ENCODE results near the gene IGSF21. TPM values are rescaled to one million over a fixed set of nuclear protein-coding genes. Genes with fewer than 3 reads are reported as not detected.

IGSF21 gene
- total RNA-seq, 4 donors from 2014 or later: 0.26 to 2.7 (median 0.88) TPM; not detected in 1

DNA sequence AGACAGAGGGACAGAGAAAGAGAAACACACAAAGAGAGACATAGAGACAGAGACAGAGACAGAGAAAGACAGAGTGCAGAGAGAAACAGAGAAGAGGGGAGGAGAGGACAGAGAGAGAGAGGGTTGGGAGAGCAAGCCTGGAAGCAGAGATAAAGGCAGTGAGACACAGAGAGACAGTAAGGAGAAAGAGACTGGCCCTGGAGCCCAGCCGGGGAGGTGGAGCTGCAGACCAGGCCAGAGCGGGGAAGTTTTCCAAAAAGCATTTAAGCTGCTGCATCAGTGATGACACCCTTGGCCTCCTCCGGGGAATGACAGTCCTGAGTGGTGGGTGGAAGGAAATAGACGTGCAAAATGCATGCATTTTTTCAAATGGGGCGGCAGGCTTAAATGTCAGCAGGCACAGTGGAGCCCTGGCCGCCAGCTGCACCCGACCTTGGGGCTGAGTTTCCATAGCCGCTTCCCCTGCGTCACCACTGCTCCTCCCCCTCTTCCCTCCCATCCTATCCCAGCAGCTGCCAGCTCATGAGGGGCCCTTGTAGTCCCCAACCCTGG is 277.7 kb downstream of the IGSF21 start:
- no peaks in the 10 kb centered on the region for H3K9me3 ChIP-seq
- peaks cover 0 to 8% (median 0%) of the 10 kb centered on the region in 3 donors for H3K4me1 ChIP-seq
- no peak overlapping the region for H3K4me3 ChIP-seq
- TF ChIP-seq CTCF (IDR thresholded peaks at IDR 0.05): no peak
- no peak for TF ChIP-seq POLR2A (IDR thresholded peaks at IDR 0.05)
- intact Hi-C loops (cut with DNase I): no loop called here
- H3K27ac ChIP-seq: no peak overlapping the region
- no peak for DNase-seq
- H3K27me3 ChIP-seq: peaks cover 0 to 64% (median 0%) of the 10 kb centered on the region in 4 donors
- H3K36me3 ChIP-seq: no peaks in the 10 kb centered on the region
- WGBS, 2 donors: 5 to 7% methylated on average over 8 to 9 of the region's 9 CpGs

GRCh38 chr1:18386591-18386990 is 279.0 kb downstream of the IGSF21 start:
- no peak overlapping the region for H3K4me3 ChIP-seq
- H3K27me3 ChIP-seq: peaks cover 0 to 60% (median 0%) of the 10 kb centered on the region in 4 donors
- H3K4me1 ChIP-seq: peaks cover 0 to 8% (median 0%) of the 10 kb centered on the region in 3 donors
- H3K9me3 ChIP-seq: no peaks in the 10 kb centered on the region
- 65 to 82% methylated on average over 2 to 5 of the region's 5 CpGs for WGBS, 2 donors
- no peaks in the 10 kb centered on the region for H3K36me3 ChIP-seq
- no peak for TF ChIP-seq POLR2A (IDR thresholded peaks at IDR 0.05)
- no peak for TF ChIP-seq CTCF (IDR thresholded peaks at IDR 0.05)
- DNase-seq: no peak
- intact Hi-C loops (cut with DNase I): no loop called here
- H3K27ac ChIP-seq: no peak overlapping the region

- Histone ChIP-seq H3K4me1 (peaks cover 0 to 8% (median 0%) of the 10 kb centered on the region in 3 donors), H3K27ac (no peak overlapping the region), H3K27me3 (peaks cover 0 to 65% (median 0%) of the 10 kb centered on the region in 4 donors), H3K36me3 (no peaks in the 10 kb centered on the region), H3K4me3 (no peak overlapping the region), H3K9me3 (no peaks in the 10 kb centered on the region)
- intact Hi-C loops (cut with DNase I): no loop called here
- 68 to 71% methylated on average over 5 to 6 of the region's 6 CpGs for WGBS, 2 donors
- TF ChIP-seq POLR2A (IDR thresholded peaks at IDR 0.05): no peak
- TF ChIP-seq CTCF (IDR thresholded peaks at IDR 0.05): no peak
- DNase-seq: no peak
These were observed 279.7 kb downstream of the IGSF21 start for GRCh38 chr1:18387307-18387706.

GRCh38 chr1:18390953-18391352 is 283.4 kb downstream of the IGSF21 start:
- intact Hi-C loops (cut with DNase I): no loop called here
- 80% methylated on average over 5 of the region's 11 CpGs; no CpG with 5 or more reads in 1 of the 2 donors for WGBS, 2 donors

More at GRCh38 chr1:18390953-18391352, 283.4 kb downstream of the IGSF21 start:
- DNase-seq: no peak
- Histone ChIP-seq H3K27me3 (peaks cover 0 to 52% (median 0%) of the 10 kb centered on the region in 4 donors), H3K27ac (no peak overlapping the region), H3K4me3 (no peak overlapping the region), H3K36me3 (no peaks in the 10 kb centered on the region), H3K9me3 (no peaks in the 10 kb centered on the region), H3K4me1 (no peaks in the 10 kb centered on the region)
- no peak for TF ChIP-seq POLR2A (IDR thresholded peaks at IDR 0.05)
- TF ChIP-seq CTCF (IDR thresholded peaks at IDR 0.05): no peak
